K562 (cell line): ENCODE data around the gene PFKL. TPM values are rescaled to one million over a fixed set of nuclear protein-coding genes. Genes with fewer than 3 reads are reported as not detected.

Experiments
- FOXO4 ChIP-seq: fragments of 450-650 bp; formaldehyde crosslinking; IDR thresholded peaks from 2 replicates; pipeline ENCODE4 v1.4.0; 2020; ENCODE audit warnings: mild to moderate bottlenecking, moderate library complexity
- HDAC1 ChIP-seq, 2 experiments: fragments of 450-650 bp; IDR thresholded peaks; 2 replicates each; pipeline ENCODE4 v1.6.1; 2016 to 2017; ENCODE audit warnings: inconsistent platforms in 1 of 2, mild to moderate bottlenecking in 1 of 2, moderate library complexity in 1 of 2
- KLF13 ChIP-seq: fragments of 450-650 bp; IDR thresholded peaks from 2 replicates; pipeline ENCODE4 v1.6.1; 2016; ENCODE audit warnings: missing genetic modification characterization, low read depth, mild to moderate bottlenecking, missing compliant biosample characterization, moderate library complexity, borderline replicate concordance
- PHB ChIP-seq: fragments of 250-450 bp; sonication (Bioruptor Pico); IDR thresholded peaks from 2 replicates; pipeline ENCODE4 v1.5.0; 2021
- PYGO2 ChIP-seq: fragments of 450-650 bp; IDR thresholded peaks from 2 replicates; pipeline ENCODE4 v1.6.1; 2016; ENCODE audit warnings: mild to moderate bottlenecking, missing genetic modification characterization, moderate library complexity, missing compliant biosample characterization
- SAFB2 ChIP-seq: fragments of 200-400 bp; formaldehyde crosslinking; IDR thresholded peaks from 2 replicates; pipeline ENCODE4 v1.6.1; 2018; ENCODE audit warnings: borderline replicate concordance, low read length, low read depth, moderate library complexity; ENCODE audit not compliant: severe bottlenecking
- SOX6 ChIP-seq: fragments of 450-650 bp; IDR thresholded peaks from 2 replicates; pipeline ENCODE4 v1.6.1; 2014; ENCODE audit warnings: mild to moderate bottlenecking
- SUPT5H ChIP-seq: fragments of 450-650 bp; IDR thresholded peaks from 2 replicates; pipeline ENCODE4 v1.6.1; 2016
- TEAD4 ChIP-seq, 2 experiments: sonication (generic) in 1 of 2; formaldehyde crosslinking in 1 of 2; IDR thresholded peaks; 2 replicates each; pipeline versions ENCODE4 v1.6.1 to v1.8.0; 2012 to 2022; ENCODE audit warnings: borderline replicate concordance in 1 of 2, inconsistent platforms in 1 of 2, low read length in 1 of 2, mild to moderate bottlenecking in 1 of 2, missing genetic modification reagents in 1 of 2
- ZBTB9 ChIP-seq: fragments of 450-650 bp; formaldehyde crosslinking; IDR thresholded peaks from 2 replicates; pipeline ENCODE4 v1.4.0; 2020; ENCODE audit warnings: mild to moderate bottlenecking, moderate library complexity
- ZC3H8 ChIP-seq: fragments of 450-650 bp; IDR thresholded peaks from 2 replicates; pipeline ENCODE4 v1.6.1; 2017
- ZFP30 ChIP-seq: fragments of 250-450 bp; sonication (Bioruptor Pico); IDR thresholded peaks from 2 replicates; pipeline ENCODE4 v1.8.0; 2022; ENCODE audit warnings: moderate library complexity, mild to moderate bottlenecking, inconsistent platforms, borderline replicate concordance
- ZNF12 ChIP-seq: sonication (generic); formaldehyde crosslinking; IDR thresholded peaks from 2 replicates; pipeline ENCODE4 v1.4.0; 2020; ENCODE audit warnings: mild to moderate bottlenecking, missing genetic modification reagents
- polyA plus RNA-seq, 8 experiments: library from polyadenylated mRNA; depleted of rRNA in 4 of 8; stranded (reverse) in 5 of 8; unstranded in 3 of 8; fragments of >200 nt; fragmentation: Nextera tagmentation in 2 of 8; fragmentation: Illumina TruSeq in 1 of 8; extraction: Ambion mirVana in 2 of 8; extraction: Trizol in 1 of 8; gene quantifications; 2 replicates each; pipeline versions ENCODE4 v1.2.1 to v1.2.3, GENCODE V29; 2011 to 2014; ENCODE audit warnings: inconsistent platforms in 1 of 8, missing spikeins in 1 of 8
- total RNA-seq, 7 experiments: library from RNA; depleted of rRNA in 6 of 7; stranded (reverse); fragments of >200 nt in 6 of 7; fragmentation: Illumina TruSeq in 2 of 7; extraction: Trizol in 2 of 7; gene quantifications; 2 replicates each; pipeline versions ENCODE4 v1.2.1 to v1.2.3, GENCODE V29; 2011 to 2021; ENCODE audit warnings: low replicate concordance in 1 of 7
- TF ChIP-seq, protein P1 (sequence below): fragments of 200-800 bp; sonication (Bioruptor generic); IDR thresholded peaks from 2 replicates; pipeline ENCODE4 v1.6.1; 2017; ENCODE audit warnings: missing genetic modification characterization, missing compliant biosample characterization
- TF ChIP-seq, protein P2 (sequence below): sonication (generic); formaldehyde crosslinking; IDR thresholded peaks from 2 replicates; pipeline ENCODE4 v1.4.0; 2020; ENCODE audit warnings: mild to moderate bottlenecking, missing genetic modification reagents
- TF ChIP-seq, protein P3 (sequence below): fragments of 450-650 bp; IDR thresholded peaks from 2 replicates; pipeline ENCODE4 v1.6.1; 2018; ENCODE audit not compliant: partially characterized antibody

PFKL gene
- total and polyA plus RNA-seq, 9 of the 15 experiments (the other 6 are each of a cell fraction or from before 2014, with no cell fraction given), result 1.1 to 124 (median 45.6) TPM

GRCh38 chr21:44299458-44300261 is at the start of gene PFKL (continued):
- TF ChIP-seq, protein P1, sequence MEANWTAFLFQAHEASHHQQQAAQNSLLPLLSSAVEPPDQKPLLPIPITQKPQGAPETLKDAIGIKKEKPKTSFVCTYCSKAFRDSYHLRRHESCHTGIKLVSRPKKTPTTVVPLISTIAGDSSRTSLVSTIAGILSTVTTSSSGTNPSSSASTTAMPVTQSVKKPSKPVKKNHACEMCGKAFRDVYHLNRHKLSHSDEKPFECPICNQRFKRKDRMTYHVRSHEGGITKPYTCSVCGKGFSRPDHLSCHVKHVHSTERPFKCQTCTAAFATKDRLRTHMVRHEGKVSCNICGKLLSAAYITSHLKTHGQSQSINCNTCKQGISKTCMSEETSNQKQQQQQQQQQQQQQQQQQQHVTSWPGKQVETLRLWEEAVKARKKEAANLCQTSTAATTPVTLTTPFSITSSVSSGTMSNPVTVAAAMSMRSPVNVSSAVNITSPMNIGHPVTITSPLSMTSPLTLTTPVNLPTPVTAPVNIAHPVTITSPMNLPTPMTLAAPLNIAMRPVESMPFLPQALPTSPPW (CRISPR knock-in tag), result peak; percentile 50
- peak; percentile 44; the same call in 1 of the 2 replicates for TF ChIP-seq ZNF12
- TF ChIP-seq, protein P2, sequence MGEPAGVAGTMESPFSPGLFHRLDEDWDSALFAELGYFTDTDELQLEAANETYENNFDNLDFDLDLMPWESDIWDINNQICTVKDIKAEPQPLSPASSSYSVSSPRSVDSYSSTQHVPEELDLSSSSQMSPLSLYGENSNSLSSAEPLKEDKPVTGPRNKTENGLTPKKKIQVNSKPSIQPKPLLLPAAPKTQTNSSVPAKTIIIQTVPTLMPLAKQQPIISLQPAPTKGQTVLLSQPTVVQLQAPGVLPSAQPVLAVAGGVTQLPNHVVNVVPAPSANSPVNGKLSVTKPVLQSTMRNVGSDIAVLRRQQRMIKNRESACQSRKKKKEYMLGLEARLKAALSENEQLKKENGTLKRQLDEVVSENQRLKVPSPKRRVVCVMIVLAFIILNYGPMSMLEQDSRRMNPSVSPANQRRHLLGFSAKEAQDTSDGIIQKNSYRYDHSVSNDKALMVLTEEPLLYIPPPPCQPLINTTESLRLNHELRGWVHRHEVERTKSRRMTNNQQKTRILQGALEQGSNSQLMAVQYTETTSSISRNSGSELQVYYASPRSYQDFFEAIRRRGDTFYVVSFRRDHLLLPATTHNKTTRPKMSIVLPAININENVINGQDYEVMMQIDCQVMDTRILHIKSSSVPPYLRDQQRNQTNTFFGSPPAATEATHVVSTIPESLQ (CRISPR knock-in tag), result 0 out of 2 replicates have a peak, but pooled peaks have one; percentile 48
- TF ChIP-seq ZBTB9 (CRISPR knock-in tag), result peak; percentile 74; the same call in 1 of the 2 replicates
- TF ChIP-seq ZC3H8, result no peak
- TF ChIP-seq KLF13 (tag), result peak; percentile 31; the same call in 1 of the 2 replicates
- TF ChIP-seq HDAC1 (IDR thresholded peaks at IDR 0.05), result peak in 1 of 2 experiments; percentile 89; a peak in 2 of 4 replicates
- no peak for TF ChIP-seq SAFB2
- TF ChIP-seq PHB (CRISPR knock-in tag), result 0 out of 2 replicates have a peak, but pooled peaks have one; percentile 58
- TF ChIP-seq, protein P3, sequence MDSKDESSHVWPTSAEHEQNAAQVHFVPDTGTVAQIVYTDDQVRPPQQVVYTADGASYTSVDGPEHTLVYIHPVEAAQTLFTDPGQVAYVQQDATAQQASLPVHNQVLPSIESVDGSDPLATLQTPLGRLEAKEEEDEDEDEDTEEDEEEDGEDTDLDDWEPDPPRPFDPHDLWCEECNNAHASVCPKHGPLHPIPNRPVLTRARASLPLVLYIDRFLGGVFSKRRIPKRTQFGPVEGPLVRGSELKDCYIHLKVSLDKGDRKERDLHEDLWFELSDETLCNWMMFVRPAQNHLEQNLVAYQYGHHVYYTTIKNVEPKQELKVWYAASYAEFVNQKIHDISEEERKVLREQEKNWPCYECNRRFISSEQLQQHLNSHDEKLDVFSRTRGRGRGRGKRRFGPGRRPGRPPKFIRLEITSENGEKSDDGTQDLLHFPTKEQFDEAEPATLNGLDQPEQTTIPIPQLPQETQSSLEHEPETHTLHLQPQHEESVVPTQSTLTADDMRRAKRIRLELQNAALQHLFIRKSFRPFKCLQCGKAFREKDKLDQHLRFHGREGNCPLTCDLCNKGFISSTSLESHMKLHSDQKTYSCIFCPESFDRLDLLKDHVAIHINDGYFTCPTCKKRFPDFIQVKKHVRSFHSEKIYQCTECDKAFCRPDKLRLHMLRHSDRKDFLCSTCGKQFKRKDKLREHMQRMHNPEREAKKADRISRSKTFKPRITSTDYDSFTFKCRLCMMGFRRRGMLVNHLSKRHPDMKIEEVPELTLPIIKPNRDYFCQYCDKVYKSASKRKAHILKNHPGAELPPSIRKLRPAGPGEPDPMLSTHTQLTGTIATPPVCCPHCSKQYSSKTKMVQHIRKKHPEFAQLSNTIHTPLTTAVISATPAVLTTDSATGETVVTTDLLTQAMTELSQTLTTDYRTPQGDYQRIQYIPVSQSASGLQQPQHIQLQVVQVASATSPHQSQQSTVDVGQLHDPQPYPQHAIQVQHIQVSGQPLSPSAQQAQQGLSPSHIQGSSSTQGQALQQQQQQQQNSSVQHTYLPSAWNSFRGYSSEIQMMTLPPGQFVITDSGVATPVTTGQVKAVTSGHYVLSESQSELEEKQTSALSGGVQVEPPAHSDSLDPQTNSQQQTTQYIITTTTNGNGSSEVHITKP, result peak; percentile 45
- TF ChIP-seq SUPT5H, result peak; percentile 52
- TF ChIP-seq ZFP30 (CRISPR knock-in tag), result no peak
- 0 out of 2 replicates have a peak, but pooled peaks have one; percentile 31 for TF ChIP-seq SOX6
- TF ChIP-seq FOXO4 (CRISPR knock-in tag), result no peak
- TF ChIP-seq TEAD4 (IDR thresholded peaks at IDR 0.05; ENCODE audit: low read length), result no peak
- no peak for TF ChIP-seq TEAD4 (CRISPR knock-in tag; IDR thresholded peaks at IDR 0.05; ENCODE audit: borderline replicate concordance)
- TF ChIP-seq PYGO2 (tag), result no peak
